Measurements from ENCODE around the gene MAOB. TPM values are rescaled to one million over a fixed set of nuclear protein-coding genes. Genes with fewer than 3 reads are reported as not detected.

Gene MAOB
- total and polyA plus RNA-seq, 2 donors (not counting 3 experiments of a cell fraction or from before 2014, with no cell fraction given): not detected

GRCh38 chrX:43845776-43846175 lies 36.5 kb downstream of the MAOB start:
- H3K79me2 ChIP-seq (ENCODE audit: control insufficient read depth, insufficient read depth, low read length): no peaks in the 10 kb centered on the region

More at GRCh38 chrX:43845776-43846175, 36.5 kb downstream of the MAOB start:
- no peak overlapping the region for H3K4me3 ChIP-seq (replicated peaks in 1 of 3; ENCODE audit: insufficient read depth in 1 of 3, low read depth in 1 of 3, low read length in 3 of 3)
- no peaks in the 10 kb centered on the region for H3K4me1 ChIP-seq (ENCODE audit: control insufficient read depth, extremely low read depth, insufficient read depth, low read length)
- no peak overlapping the region for H3K9ac ChIP-seq (replicated peaks; ENCODE audit: extremely low read depth, insufficient read depth, low read length)
- no peaks in the 10 kb centered on the region for H3K27me3 ChIP-seq (ENCODE audit: control insufficient read depth in 2 of 2, insufficient read depth in 2 of 2, low read length in 2 of 2)
- dilution Hi-C loops (cut with MboI; ENCODE audit: extremely low pct_ligation_motif_present, low sequenced_read_pairs) (no loop called here), intact Hi-C loops (cut with micrococcal nuclease) (no loop called here)
- no peaks in the 10 kb centered on the region for H3K36me3 ChIP-seq (ENCODE audit: control insufficient read depth in 2 of 2, extremely low read depth in 1 of 2, insufficient read depth in 2 of 2, low read length in 2 of 2)
- BruUV-seq (replicated peaks): no TSS peak
- no peaks in the 10 kb centered on the region for H3K9me1 ChIP-seq (replicated peaks; ENCODE audit: control insufficient read depth, extremely low read depth, insufficient read depth, low read length)
- CTCF ChIA-PET: interaction anchor here (1.6 kb wide), 1 partner anchor 10 kb away, joined by 10 read pairs; no protein-coding TSS in a partner anchor
- POLR2A ChIA-PET: no interaction called here
- no peak for TF ChIP-seq POLR2A (IDR thresholded peaks at IDR 0.05; ENCODE audit: low read depth, low read length)
- TF ChIP-seq MYC (IDR thresholded peaks at IDR 0.05; ENCODE audit: low read depth, low read length): no peak
- no peak for TF ChIP-seq FOS (IDR thresholded peaks at IDR 0.05; ENCODE audit: borderline replicate concordance, insufficient read depth, low read length)
- TF ChIP-seq JUN (IDR thresholded peaks at IDR 0.05; ENCODE audit: borderline replicate concordance, insufficient read depth, insufficient read length, low read depth): no peak
- no peak for TF ChIP-seq GATA2 (IDR thresholded peaks at IDR 0.05; ENCODE audit: insufficient read depth, insufficient read length, low read depth, low read length)
- no peak for TF ChIP-seq CTCF (IDR thresholded peaks at IDR 0.05; ENCODE audit: extremely low read depth in 1 of 2, insufficient read depth in 1 of 2, low read depth in 1 of 2, low read length in 2 of 2)
- H3K9me3 ChIP-seq (replicated peaks; ENCODE audit: control insufficient read depth, insufficient read depth, low read length): no peaks in the 10 kb centered on the region
- no peaks in the 10 kb centered on the region for H4K20me1 ChIP-seq (replicated peaks; ENCODE audit: control insufficient read depth, extremely low read depth, insufficient read depth, low read length)
- H2AFZ ChIP-seq (ENCODE audit: low read depth, low read length): no peak overlapping the region
- FAIRE-seq: no peak
- no peak overlapping the region for H3K27ac ChIP-seq (ENCODE audit: insufficient read depth, low read depth, low read length)
- DNase-seq (ENCODE audit: low read depth, low spot score): no peak
- no peak overlapping the region for H3K4me2 ChIP-seq (ENCODE audit: insufficient read depth, low read length)

Data from endothelial cell of umbilical vein (primary cell).